Colon (tissue), 2 donors: ENCODE data around the gene CLDND1.

Experiments
- FAIRE-seq: peaks from 2 replicates; lab custom pipeline; 2012; peaks lifted over from hg19 to GRCh38; lab: Jason Lieb, UNC
- donor health status: control.
- donor health status: control.

The CLDND1 gene

DNA sequence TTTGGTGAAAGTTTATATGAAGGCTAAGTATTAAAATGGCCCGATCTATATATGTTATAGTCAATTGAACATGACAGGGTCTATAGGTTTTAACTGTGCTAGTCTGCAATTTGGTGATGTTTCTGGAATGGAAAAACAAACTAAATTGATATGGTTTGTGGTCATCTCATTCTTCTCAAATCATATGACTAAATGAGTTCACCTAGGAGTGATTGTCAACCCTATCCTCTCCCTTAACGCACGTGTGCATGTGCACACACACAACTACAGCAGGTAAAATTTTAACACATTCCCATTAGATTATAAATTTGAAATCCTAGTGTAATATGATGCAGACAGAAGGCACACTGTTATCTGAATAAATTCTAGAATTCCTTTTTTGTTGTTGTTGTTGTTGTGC is 9.0 kb downstream of the CLDND1 start:
- no peak for FAIRE-seq

DNA sequence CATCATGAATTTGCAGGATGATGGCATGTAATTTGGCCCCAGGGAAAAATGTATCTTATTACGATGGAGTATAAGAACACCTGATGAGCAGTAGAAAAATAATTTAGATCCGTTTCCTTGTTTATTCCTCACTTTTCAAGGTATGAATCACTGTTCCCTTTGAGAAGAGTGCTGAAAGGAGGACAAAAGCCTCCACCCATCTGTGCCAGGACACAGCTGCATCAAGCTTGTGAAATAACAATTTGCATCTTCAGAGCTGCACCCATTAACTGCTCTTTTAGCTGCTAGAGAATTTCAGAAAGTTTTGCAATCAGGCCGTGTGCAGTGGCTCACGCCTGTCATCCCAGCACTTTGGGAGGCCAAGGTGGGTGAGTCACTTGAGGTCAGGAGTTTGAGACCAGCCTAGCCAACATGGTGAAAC is 9.6 kb downstream of the CLDND1 start:
- no peak for FAIRE-seq

DNA sequence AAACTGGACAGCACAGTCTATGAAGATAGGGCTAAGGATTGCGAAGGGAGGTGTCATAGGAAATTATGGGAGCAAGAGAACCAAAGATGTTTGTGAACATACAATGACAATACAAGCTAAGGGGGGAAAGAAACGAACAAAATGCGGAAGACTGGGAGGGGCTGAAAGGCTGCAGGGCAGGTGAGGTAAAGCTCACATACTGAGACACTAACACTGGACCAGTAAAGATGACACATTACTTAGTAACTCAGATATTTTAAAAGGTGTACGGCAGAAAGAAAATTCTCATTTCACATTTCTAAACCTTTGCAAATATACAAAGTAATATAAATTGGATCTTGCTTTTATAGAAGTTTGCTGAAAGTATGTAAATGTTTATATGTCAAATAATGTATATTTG is 10.1 kb downstream of the CLDND1 start:
- FAIRE-seq: no peak

DNA sequence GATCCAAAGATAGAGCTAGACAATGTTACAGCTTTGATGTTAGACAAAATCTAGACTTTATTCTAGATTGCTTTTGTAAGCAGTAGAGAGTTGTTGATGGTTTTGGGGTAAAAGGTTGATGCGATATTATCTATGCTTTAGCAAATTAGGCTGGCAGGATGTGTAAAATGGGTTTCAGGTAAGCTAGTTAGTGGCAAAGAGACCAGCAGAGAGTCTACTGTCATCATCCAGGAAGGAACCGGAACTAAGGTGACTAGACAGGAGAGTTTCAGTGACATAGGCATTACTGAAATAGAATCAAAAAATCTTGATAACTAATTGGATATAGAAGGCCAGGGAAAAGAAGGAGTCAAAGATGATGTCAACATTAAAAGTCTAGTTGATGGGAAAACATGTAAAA is 14.1 kb downstream of the CLDND1 start:
- no peak for FAIRE-seq

DNA sequence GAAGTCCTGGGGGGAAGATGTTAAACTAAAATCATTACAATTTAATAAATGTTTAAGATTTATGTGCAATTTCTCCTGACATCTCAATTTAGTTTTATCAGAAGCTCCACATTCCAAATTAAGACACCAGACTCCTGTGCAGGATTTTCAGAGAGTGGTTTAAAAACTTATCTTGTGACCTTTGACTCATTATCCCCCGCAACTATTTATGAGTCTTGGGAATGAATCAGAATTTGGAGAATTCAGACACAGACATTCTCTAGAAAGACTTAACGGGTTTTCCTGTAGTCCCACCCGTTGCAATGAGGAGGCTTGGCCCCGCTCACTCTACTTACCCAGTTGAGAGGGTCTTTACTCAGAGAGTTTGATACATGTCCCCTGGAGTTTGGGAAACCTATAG is 18.2 kb downstream of the CLDND1 start:
- FAIRE-seq: no peak

DNA sequence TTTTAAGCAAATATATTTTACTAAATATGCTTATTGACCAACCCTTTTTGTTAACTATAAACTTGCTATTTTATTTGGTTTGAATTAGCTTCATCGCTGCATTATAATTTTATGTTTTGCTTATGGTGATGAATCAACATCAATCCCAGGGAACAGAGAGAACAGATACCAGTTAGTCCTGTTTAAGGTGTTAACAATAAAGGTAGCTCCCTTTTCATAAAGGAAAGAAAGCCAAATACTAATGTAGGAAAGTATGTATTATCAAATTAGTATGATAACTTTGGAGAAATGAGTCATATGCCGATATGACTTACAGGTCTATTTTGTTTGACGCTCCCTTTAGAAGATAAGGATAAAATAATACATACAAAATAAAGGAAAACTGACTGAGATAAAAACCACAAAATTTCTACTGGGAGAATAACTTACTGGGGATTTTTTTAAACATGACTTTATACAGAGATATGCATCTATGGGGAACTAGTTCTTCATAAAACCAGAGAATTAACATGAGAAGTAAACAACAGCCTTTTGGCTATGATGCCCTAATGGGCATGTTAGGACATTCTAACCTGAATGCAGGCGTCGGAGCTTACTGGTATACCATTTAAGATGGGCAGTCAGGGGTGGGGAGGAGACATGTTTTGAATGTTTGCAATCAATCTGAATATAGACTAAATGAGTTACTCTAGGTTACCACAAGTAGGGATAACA is 20.7 kb downstream of the CLDND1 start:
- FAIRE-seq: no peak

DNA sequence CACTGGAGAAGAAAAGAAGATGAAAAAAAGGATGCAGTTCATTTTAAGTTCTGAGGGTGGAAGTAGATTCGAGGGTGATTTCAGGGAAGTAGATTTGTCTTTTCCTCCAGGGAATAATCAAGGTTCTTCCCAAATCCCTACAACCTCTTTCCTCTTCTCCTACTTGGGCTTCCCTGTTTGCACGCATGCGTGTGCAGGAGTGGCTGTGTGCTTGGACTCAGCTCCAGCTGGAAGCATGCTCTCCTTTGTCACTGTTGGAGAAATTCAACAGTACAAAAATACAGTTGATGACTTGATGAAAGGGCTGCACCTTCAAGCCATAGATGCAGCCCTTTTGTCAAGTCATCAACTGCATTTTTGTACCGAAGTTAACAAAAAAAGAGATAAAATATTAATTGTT is 21.4 kb downstream of the CLDND1 start:
- FAIRE-seq: no peak

DNA sequence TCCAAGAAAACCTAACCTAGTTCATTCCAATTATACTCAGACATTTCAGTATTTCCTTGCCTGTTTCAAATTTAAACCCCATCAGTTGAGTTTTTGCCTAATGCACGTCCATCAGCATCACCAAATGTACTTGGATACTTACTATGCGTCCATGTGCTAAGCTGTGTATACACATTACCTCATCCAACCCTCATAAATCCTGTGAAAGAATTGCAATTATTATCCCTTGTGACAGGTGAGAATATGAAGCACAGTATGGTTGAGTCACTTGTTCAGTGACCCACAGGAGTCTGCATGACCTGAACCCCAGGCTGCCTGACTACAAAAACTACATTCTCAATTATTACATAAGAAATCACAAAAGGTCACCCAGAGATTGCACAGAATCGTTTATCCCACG is 22.7 kb downstream of the CLDND1 start:
- FAIRE-seq: no peak

DNA sequence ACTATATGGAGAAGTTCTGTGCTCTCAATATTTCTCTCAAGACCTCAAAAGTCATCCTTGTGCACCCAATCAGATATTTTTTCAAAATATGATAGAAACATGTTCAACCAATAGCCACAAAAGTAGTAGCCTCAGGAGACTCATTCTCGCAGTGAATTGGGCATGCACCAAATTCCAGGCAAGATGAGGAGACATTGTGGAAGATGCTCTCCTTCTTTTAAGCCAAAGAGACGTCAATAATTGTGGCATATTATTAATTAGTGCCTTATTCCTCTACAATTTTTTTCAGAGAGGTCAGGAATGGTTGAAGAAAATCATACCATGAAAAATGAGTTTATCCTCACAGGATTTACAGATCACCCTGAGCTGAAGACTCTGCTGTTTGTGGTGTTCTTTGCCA is 25.3 kb downstream of the CLDND1 start, which contains the start of gene OR5K2:
Gene OR5K2, plus strand, starts transcription at position 301 of the 400 bp plus-strand sequence. Its CDS starts 0 bp downstream, at position 301.
- no peak for FAIRE-seq

DNA sequence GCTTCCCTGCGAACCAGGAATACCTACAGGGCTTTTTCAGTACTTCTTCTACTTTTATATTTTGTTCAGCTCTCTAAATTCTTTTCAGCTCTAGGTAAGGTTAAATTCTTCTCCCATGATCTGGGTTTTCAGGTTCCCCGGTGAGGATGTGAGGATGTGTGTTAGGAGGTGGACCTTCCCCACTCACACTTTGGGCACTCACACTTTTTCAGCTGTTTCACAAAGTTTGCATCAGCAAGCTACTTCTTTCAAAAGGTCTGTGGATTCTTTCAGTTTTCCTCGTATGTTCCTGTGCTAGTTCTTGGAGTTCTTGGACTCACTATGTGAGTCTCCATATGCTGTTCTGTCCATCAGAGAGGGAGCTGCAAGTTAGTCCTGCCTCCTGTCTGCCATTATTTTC is 39.1 kb downstream of the CLDND1 start:
- FAIRE-seq: no peak

DNA sequence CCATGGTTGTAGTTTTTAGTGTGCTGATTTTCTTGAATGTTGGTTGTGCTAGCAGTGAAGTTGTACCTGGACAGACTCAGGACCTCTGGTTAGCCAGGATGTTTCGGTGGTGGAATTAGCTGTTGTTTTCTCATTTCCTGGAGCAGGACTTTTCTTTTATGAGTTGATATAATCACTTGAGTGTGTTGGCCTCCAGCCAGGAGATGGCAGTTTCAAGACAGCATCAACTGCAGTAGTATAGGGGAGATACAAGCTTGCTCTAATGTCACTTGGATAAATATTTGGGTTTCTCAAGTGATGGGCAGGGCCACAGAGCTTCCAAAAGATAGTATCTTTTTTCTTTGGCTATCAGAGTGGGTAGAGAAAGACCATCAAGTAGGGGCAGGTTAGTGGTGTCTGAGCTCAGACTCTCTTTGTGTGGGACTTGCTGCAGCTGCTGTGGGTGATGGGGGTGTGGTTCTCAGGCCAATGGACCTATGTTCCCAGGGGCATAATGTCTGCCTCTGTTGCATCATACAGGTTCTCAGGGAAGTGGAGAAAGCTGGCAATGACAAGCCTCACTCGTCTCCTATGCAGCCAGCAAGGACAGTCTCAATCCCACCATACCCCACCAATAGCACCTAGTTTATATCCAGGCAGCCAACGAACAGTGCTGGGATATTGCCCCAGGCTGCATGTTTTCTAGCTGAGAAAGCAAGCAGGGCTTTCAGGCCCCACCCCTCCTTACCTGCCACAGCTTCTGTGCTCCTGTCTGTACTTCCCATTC is 39.8 kb downstream of the CLDND1 start:
- no peak for FAIRE-seq
